ENCODE results near the gene CCDC184.
A peak's percentile ranks its signal among the peaks of the same experiment; 100 is the strongest.

The CCDC184 gene

GRCh38 chr12:48185181-48185919 is 1.9 kb downstream of the CCDC184 start:
- no peak overlapping the region for H3K9ac ChIP-seq (ENCODE audit: low read length)
- no peaks in the 10 kb centered on the region for H3K36me3 ChIP-seq (replicated peaks; ENCODE audit: low read depth, low read length)
- no peak for TF ChIP-seq CTCF (IDR thresholded peaks at IDR 0.05; ENCODE audit: low read depth, low read length)
- TF ChIP-seq EZH2phosphoT487 (IDR thresholded peaks at IDR 0.05; ENCODE audit: low read depth), result no peak
- peak overlapping the region; percentile 29; the same call in 1 of the 2 replicates for H3K4me3 ChIP-seq (ENCODE audit: low read length)
- H3K9me3 ChIP-seq (ENCODE audit: insufficient read depth, low read length), result no peaks in the 10 kb centered on the region
- H2AFZ ChIP-seq (ENCODE audit: low read depth, low read length), result peak overlapping the region; percentile 52; the same call in 1 of the 2 replicates
- H4K20me1 ChIP-seq (ENCODE audit: insufficient read depth, low read length), result no peaks in the 10 kb centered on the region
- peaks cover 16% of the 10 kb centered on the region for H3K27me3 ChIP-seq (ENCODE audit: low read depth, low read length)
- H3K4me1 ChIP-seq (ENCODE audit: low read length), result peaks cover 26% of the 10 kb centered on the region
- no peaks in the 10 kb centered on the region for H3K79me2 ChIP-seq (ENCODE audit: low read length)
- peak overlapping the region; percentile 47 for H3K4me2 ChIP-seq (ENCODE audit: low read length)
- no peak overlapping the region for H3K27ac ChIP-seq (ENCODE audit: low read length)

- no peak for TF ChIP-seq EZH2phosphoT487 (IDR thresholded peaks at IDR 0.05; ENCODE audit: low read depth)
- no peak for TF ChIP-seq CTCF (IDR thresholded peaks at IDR 0.05; ENCODE audit: low read depth, low read length)
- Histone ChIP-seq H3K27ac (ENCODE audit: low read length) (no peak overlapping the region), H2AFZ (ENCODE audit: low read depth, low read length) (no peak overlapping the region), H3K36me3 (replicated peaks; ENCODE audit: low read depth, low read length) (no peaks in the 10 kb centered on the region), H3K4me2 (ENCODE audit: low read length) (no peak overlapping the region), H3K27me3 (ENCODE audit: low read depth, low read length) (peaks cover 3% of the 10 kb centered on the region; the same call in 1 of the 2 replicates), H3K9ac (ENCODE audit: low read length) (no peak overlapping the region), H3K79me2 (ENCODE audit: low read length) (no peaks in the 10 kb centered on the region), H3K4me1 (ENCODE audit: low read length) (peaks cover 22% of the 10 kb centered on the region), H3K4me3 (ENCODE audit: low read length) (no peak overlapping the region), H4K20me1 (ENCODE audit: insufficient read depth, low read length) (no peaks in the 10 kb centered on the region), H3K9me3 (ENCODE audit: insufficient read depth, low read length) (no peaks in the 10 kb centered on the region)
Measured at GRCh38 chr12:48187916-48188695, 4.7 kb downstream of the CCDC184 start.

- TF ChIP-seq CTCF (IDR thresholded peaks at IDR 0.05; ENCODE audit: low read depth, low read length) (peak; percentile 82), EZH2phosphoT487 (IDR thresholded peaks at IDR 0.05; ENCODE audit: low read depth) (no peak)
- Histone ChIP-seq H4K20me1 (ENCODE audit: insufficient read depth, low read length) (no peaks in the 10 kb centered on the region), H3K4me3 (ENCODE audit: low read length) (no peak overlapping the region), H3K4me2 (ENCODE audit: low read length) (no peak overlapping the region), H3K27me3 (ENCODE audit: low read depth, low read length) (peaks cover 3% of the 10 kb centered on the region; the same call in 1 of the 2 replicates), H3K4me1 (ENCODE audit: low read length) (peaks cover 22% of the 10 kb centered on the region), H3K27ac (ENCODE audit: low read length) (no peak overlapping the region), H3K9ac (ENCODE audit: low read length) (no peak overlapping the region), H3K36me3 (replicated peaks; ENCODE audit: low read depth, low read length) (no peaks in the 10 kb centered on the region), H3K79me2 (ENCODE audit: low read length) (no peaks in the 10 kb centered on the region), H3K9me3 (ENCODE audit: insufficient read depth, low read length) (no peaks in the 10 kb centered on the region), H2AFZ (ENCODE audit: low read depth, low read length) (no peak overlapping the region)
Measured at GRCh38 chr12:48189331-48190125, 6.1 kb downstream of the CCDC184 start.
